ENCODE results near the gene MUC13.

Gene MUC13

DNA sequence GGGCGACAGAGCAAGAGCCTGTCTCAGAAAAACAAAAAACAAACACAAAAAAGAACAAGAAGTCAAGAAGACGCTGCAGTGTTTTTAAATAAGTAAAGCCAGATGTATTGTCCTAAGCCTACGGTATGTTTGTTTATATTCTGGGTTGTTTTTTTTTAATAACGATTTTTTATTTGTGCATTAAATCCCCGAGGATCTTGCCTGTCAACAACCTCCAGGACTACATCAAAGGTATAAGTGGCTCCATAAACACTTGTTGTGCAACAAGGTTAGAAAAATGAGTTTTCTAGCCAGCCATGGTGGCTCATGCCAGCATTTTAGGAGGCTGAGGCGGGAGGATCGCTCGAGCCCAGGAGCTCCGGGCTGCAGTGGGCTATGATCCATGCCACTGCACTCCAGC lies 73.5 kb downstream of the MUC13 start:
- DNase-seq, result no peak

DNA sequence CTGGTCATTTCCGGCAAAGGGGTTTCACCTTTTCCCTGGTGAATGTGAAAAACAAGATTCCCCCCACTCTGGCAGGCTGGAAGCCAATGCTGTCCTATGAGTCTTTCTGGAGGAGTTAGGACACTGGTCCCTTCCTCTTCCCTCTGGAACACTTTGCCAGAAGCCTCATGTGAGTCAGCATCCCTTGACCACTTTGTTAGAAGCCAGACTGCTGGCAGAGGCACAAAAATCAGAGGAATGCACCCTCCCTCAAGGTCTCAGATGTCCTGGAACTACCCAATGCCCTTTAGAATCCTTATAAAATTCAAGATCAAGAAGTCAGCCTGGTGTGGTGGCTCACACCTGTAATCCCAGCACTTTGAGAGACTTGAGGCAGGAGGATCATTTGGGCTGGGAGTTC lies 74.0 kb downstream of the MUC13 start:
- DNase-seq, result no peak

GRCh38 chr3:124859025-124859424 lies 75.5 kb downstream of the MUC13 start:
- no peak for DNase-seq

DNA sequence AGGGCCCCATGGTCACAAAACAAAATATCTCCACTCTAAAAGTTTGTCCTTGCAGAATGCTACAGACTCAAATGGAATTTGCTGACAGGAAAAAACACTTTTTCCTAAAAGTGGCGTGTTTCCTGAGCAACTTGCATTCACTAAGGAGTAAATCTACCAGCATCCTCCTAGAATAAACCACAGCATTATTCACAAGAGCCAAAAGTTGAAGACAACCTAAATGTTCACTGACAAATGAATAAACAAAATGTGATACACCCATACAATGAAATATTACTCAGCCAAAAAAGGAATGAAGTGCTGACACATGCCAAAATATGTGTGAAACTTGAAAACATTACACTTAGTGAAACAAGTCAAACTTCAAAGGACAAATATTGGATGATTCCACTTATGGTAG lies 76.3 kb downstream of the MUC13 start:
- no peak for DNase-seq

- DNase-seq, result no peak
Measured at GRCh38 chr3:124856677-124857076, 77.9 kb downstream of the MUC13 start.
